ENCODE data around the gene OGFOD3.

The OGFOD3 gene

DNA sequence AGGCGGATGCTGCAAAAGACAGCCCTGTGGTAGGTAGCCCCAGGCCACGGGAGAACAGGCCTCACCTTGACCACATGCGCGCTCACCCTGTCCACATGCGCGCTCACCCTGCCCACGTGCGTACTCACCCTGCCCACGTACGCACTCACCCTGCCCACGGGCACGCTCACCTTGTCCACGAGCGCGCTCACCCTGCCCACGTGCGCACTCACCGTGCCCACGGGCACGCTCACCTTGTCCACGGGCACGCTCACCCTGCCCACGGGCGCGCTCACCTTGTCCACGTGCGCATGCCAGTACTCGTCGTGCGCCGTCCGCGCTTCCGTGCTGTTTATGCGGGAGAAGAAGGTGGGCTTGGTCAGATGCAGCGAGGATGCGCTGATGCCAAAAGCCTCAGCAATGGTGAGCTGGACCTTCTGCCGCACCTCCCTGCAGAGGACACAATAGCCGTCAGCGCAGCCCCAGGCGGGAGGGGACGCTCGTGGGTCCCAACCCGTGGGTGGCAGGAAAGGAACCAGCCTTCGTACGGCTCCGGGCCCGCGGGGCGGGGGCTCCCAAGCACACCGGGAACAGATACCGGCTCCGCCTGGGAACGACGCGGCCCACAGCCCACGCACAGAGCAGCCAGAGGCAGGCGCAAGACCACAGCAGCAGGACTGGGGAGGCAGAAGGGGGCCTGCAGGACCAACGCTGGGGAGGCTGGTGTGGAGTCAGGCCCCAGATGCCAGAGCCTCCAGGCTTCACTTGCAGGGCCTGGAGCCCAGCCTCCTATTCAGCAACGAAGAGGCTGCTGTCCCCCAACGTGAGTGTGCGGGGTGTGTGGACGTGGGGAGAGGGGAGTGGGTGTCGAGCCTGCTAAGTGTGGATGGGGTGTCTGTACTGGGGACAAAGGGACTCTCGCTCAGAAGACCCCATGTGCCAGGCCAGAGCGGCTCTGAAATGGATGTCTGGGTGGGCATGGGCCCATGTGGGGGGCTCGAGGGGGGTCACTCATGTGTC lies 14.4 kb downstream of the OGFOD3 start:
- DNase-seq = no peak

DNA sequence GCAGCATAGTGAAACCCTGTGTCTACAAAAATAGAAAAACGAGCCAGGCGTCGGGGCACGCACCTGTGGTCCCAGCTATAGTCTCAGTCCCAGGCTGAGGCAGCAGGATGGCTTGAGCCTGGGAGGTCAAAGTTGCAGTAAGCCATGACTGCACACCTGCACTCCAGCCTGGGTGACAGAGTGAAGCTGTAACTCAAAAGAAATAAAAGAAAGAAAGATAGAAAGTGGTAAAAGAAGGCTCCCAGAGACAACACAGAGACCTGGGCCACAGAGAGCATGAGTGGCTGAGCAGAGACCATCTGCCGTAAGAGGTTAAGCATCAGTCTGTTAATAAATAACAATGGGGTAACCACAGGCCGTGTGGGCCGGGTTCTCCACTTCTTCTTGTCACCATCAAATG lies 15.5 kb downstream of the OGFOD3 start:
- no peak for DNase-seq

DNA sequence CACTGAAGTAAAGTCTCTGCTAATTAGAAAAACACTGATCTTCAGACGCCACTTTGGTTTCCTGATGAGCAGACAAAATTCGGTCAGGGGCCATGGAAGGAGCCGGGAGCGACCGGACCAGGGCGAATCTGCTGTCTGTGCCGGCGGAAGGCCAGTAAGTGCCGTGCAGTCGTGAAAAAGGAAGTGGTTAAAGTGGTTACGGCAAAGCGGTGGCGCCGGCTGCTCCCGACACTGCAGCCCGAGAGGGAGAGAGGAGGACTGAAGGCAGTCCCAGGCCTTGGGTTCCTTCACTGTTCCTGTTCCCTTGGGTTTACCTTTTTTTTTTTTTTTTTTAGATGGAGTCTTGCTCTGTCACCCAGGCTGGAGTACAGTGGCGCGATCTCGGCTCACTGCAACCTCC lies 17.6 kb downstream of the OGFOD3 start:
- peak; percentile 28 for DNase-seq

DNA sequence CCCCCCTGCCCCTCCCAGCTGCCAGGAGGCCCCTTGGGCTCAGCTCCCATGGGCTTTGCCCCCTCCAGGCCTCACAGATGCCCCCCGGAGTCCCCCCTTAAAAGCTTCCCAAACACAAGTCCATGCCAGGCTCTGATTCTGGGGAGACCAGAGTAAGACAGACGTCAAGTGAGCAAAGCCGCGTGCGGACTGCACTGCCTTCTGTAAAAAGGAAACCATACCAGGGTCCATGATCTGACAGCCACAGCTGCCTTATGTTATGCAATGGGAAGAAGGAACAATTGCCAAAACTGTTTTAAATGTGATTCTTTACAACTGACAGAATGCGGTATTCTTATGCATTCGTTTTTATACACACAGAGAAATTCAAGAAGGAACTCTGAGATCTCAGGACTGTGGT lies 18.2 kb downstream of the OGFOD3 start:
- DNase-seq = no peak

DNA sequence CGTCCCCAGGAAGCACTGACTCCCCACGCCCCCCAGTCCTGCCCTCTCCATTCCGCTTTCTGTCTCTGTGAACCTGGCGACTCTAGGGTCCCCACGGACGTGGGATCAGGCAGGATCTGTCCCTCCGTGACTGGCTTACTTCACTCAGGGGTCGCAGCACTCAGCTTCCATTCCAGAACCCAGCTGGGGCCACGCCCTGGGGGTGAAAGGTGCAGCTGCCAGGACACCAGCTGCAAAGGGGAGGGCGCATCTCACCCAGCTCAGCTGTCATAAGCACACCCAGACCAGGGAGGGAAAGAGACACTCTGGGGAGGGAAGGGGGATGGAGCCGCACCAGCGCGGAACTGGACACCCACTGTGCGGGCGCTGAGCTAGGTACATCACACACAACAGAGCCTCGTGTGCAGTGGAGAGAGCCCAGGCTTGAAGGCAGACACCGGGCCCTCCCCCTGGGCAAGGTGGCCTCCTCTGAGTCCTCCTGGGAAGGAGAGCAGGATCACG lies 18.7 kb downstream of the OGFOD3 start:
- no peak for DNase-seq

DNA sequence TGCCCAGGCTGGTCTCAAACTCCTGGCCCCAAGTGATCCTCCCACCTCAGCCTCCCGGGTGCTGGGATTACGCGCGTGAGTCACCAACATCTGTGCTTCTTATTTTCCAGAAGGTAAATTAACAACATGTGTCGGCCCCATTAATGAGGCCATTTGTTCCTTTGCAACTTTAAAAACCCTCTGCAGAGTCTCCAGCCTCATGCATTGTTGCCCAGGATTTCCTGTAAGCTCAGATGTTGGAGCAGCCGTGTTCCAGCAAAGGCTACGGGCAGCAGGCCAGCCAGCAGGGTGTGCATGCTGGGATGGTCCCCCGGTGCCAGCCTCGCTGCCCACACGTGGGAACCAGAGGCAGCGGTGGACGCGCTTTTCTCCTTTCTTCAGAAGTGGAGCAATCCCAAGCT lies 19.3 kb downstream of the OGFOD3 start:
- DNase-seq = no peak

DNA sequence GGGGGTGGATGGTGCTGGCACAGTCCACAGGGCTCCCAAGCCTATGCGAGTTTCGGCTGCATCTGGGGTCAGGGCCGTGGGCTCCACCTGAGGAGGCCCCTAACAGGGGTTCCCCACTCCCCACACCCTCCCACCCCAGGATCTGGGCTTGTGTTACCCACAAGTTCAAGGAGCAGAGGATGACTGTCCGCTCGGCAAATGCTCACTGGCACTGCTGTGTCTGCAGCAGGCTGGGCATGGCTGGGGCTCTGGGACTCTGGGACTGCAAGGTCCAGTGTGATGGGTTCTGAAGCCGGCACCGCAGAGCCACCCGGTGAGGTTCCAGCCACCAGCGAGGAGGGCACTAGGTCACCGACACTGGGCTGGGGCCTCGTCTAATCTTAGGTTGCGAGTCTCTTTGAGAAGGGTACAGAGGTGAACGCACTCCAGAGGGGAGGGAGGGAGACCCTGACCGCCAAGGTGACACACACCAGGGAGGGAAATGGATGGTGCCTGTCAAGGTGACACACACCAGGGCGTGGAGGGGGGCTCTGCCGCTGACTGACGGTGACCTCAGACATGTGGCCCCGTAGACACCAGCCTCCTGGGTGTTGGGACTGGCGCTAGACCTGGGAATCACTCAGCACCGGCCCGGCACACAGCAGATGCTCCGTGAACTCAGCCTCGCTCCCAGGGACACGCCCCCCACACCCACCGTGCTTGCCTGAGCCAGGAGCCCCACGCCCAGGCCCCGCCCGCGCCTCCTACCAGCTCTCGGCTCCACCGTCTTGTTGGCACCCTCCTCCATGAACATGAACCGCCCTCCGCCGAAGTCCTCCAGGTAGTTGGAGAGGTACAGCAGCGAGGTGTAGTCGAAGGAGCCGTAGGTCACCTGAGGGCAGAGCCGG lies 20.7 kb downstream of the OGFOD3 start:
- no peak for DNase-seq

DNA sequence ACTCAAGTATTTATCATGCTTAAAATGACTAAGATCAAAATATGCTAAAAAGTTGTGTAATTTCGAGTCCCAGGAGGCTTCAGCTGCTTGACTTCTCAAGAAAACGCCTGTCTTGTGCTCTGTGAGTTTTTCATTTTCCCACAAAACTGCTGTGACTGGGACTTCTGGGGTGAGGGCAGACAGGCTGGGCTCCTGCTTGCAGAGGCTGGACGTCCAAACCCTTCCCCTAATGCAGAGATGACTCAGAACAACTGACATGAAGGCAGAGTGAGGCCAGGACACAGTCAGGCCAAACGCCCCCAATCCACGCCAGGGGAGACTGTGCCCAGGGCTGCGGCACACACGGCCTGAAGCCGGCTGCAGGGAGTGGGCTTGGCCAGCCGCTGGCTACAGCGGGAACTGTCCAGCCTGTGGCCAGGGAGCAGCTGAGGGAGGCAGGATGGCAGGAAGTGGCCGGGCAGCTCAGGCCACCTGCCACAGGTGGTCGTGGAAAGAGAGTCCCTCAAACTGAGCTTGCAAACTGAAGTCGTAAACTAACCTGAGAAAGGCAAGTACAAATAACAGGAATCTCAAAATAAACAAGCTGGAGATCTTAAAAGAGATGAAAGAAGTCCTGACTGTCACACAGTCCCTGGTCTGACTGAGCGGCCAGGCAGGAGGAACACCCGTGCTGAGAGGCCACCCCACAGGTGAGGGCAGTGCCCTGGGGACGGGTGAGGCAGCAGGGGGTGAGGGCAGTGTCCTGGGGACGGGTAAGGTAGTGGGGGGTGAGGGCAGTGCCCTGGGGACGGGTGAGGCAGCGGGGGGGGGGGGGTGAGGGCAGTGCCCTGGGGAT lies 21.6 kb downstream of the OGFOD3 start:
- DNase-seq = no peak

DNA sequence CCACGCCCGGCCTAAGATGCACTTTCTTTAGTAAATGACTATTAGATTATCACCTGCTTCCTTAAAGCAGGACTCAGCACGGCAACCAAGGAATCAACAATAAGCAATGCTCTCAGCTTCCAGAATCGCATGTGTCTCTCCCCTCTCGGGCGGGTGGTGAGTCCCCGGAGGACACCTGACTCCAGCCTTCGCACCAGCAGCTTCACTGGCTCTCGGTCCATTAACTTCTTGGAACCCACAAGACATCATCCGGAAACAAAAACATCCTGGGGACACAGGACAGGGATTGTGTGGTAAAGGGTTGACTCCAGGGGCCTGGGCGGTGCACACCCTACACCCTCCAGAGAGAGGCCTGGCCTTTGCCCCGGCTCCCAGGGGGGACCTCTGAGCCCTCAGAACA lies 24.1 kb downstream of the OGFOD3 start:
- DNase-seq = no peak

DNA sequence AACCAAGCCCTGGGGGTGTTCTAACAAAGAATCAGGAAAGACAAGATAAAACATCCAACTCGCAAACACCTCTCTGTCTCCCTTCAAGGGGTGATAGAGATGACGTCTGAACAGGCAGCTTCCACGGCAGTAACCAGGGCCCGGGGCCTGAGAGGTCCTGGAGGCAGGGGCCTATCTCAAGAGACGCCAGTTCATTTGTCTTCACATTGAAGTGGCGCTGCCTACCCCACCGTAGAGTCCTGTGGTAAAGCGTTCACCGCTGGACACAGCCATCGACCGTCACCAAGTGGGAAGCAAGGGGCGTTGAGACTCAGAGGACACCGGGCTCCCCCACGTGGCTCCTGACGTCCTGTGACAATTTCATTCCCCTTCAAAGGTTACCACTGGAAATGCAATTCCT lies 25.4 kb downstream of the OGFOD3 start:
- DNase-seq = no peak

DNA sequence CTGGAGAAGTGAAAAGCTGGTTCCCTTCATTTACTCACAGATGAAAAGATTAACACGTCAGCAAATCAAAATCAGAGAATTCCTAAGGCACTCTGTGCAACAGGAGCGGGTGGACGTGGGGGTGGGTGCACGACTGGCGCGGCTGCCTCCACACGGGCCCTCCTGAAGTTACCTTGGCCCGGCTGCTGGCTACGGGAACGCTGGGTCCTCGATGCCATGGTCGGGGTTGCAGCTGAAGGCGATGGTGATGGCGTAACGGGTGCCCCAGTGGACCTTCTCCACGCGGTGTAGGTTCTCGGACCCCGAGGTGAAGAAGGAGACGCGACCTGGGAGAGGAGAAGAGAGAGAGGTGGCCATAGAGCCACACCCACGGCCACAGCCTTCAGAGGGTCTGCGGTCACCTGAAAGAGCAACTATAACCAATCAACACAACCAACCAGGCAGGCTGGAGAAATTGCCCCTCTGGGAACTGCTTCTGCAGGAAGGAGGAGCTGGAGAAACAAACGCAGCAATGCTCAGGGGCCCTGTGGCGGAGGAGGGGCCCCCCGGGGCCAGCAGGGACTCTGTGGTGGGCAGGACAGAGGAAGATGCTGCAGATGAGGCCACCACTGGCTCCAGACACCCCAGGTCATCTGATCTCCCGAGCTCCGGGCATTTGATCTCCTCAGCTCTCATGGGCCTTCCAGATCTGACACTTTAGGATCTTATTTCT lies 26.0 kb downstream of the OGFOD3 start:
- DNase-seq = no peak

DNA sequence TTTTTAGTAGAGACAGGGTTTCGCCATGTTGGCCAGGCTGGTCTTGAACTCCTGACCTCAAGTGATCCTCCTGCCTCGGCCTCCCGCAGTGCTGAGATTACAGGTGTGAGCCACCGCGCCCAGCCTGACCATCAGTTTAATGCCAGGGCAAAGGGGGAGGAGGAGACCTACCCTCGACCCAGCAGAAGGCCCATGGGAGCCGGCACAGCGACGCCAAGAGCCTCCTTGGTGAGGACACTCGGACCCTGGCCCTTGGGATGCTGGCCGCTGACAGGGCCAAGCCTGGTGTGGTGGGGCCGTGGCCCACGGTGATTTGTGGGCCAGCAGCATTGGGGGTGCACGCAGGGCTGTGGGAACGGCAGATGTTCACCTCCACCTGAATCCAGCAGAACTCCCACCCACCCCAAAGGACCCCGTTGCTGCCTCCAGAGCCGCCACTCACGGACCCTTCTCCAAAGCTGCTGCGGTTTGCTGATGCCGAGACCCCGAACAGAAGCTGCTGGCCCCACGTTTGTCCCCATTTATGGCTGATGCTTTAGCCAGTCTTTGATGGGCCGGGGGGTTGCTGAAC lies 26.8 kb downstream of the OGFOD3 start:
- DNase-seq = no peak

DNA sequence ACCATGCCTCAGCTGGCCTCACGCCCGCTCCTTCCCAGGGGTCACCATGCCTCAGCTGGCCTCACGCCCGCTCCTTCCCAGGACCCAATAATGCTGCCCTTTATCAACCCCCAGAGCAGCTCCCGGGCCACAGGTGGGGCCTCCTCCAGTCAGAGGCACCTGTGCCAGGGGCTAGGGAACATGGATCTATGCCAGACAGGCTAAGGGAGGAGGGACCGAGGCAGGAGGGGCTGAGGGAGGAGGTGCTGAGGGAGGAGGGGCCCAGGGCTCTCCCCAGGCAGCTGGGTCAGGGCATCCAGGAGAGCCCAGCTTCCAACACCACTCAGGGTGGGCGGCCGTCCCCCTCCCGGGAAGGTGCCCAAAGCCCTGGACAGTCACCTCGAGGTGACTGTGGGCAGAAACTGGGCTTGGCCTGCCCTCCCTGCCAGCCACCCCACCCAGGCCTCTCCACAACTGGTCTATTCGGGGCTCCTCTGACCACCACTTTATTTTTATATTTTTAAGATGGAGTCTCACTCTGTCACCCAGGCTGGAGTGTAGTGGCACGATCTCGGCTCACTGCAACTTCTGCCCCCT lies 27.4 kb downstream of the OGFOD3 start:
- no peak for DNase-seq

DNA sequence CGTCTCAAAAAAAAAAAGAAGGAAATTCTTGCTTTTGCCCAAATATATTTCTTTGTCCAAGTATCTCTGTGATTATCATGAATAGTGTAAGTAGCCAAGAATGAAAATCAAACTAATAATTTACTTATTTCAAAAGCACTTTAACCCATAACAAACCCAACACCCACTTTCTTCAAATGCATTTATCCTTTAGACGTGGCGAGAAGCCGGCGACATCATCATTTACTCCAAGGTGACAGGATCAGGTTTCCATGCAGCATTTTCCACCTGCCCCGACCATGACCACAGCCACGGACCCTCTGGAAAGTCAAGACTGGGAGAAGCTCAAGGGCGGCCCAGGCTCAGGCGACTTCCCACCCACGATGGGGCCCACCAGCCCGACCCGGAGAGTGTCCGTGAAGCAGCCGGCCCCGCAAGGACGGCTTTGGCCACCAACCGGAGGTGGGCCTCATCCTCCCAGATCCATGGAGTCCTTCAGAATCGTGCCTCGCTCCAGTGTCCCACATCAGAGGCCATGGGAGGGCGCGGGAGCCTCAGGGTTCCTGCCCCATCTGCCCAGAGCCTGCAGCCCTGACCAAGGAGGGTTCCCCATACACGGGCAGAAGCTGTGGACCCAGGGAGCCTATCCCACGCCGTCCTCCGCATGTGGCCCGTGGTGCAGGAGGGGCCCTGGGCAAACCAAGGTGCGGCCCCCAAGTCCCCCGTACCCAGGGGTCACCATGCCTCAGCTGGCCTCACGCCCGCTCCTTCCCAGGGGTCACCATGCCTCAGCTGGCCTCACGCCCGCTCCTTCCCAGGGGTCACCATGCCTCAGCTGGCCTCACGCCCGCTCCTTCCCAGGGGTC lies 28.1 kb downstream of the OGFOD3 start:
- DNase-seq = no peak

DNA sequence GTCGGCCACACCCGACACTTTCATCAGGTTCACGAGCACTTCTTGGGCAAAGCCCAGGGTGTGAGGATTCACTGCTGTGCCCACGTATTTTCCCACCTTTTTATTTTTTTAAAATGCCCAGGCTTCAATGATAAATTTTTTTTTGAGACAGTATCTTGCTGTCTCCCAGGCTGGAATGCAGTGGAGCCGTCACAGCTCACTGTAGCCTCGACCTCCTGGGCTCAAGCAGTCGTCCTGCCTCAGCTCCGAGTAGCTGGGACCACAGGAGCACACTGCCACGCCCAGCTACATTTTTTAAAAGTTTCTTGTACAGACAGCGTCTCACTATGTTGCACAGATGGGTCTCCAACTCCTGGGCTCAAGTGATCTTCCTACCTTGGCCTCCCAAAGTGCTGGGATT lies 29.0 kb downstream of the OGFOD3 start:
- DNase-seq = no peak

DNA sequence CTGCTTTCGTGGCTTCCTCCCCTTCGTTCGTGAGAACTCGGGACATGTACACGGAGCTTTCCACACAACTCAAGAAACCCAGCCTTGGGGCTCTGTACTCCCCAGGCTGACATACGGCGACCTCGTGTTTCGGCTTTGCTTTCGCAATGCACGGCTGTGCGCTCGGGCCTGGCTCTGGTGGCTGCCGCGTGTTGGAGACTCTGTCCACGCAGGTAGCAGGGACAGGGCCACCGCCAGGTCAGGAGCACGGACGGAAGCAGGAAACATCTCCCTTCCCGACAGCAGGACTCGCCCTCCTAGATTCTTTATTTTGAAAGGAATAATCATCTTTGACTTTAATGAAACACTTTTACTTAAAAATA lies 29.5 kb downstream of the OGFOD3 start:
- DNase-seq = no peak

DNA sequence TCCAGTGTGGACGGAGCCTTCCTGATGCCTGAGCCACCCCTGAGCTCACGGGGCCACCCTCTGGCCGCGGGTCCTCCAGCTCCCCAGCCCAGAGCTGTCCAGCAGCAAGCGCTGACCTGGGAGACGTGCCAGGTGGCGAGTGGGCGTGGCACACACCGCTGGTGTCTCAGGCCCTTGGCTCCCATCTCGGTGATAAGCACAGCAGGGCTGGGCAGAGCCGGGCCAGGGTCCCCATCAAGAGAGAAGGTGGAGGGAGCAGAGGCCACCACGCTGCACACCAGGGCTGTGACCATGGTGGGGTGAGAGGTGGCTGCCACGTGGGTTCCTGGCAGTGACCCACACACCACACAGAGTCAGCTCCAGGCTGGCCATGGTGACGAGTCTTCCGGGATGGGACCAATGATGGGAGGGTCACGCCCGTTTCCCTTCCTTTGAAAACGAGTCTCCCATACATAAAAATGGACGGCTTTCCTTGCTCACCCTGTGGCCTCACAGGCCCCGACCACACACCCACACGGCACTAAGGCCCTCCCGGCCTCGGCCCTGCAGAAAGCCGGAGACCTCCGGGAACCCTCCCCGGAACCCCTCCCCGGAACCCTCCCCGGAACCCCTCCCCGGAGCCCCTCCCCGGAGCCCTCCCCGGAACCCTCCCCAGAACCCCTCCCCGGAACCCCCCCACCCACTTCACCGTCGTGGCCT lies 30.0 kb downstream of the OGFOD3 start:
- DNase-seq = no peak

DNA sequence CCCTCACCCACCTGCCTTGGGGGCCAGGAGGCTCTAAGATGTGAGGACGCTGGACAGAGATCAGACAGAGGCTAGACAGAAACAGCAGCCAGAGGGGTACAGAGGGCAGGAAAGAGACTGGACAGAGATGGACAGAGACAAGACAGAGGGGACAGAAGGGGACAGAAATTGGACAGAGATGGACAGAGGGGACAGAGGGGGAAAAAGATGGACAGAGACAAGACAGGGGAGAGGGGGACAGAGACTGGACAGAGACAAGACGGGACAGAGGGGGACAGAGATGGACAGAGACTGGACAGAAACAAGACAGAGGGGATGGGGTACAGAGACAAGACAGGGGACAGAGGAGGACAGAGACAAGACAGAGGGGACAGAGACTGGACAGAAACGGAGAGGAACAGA lies 30.7 kb downstream of the OGFOD3 start:
- no peak for DNase-seq

DNA sequence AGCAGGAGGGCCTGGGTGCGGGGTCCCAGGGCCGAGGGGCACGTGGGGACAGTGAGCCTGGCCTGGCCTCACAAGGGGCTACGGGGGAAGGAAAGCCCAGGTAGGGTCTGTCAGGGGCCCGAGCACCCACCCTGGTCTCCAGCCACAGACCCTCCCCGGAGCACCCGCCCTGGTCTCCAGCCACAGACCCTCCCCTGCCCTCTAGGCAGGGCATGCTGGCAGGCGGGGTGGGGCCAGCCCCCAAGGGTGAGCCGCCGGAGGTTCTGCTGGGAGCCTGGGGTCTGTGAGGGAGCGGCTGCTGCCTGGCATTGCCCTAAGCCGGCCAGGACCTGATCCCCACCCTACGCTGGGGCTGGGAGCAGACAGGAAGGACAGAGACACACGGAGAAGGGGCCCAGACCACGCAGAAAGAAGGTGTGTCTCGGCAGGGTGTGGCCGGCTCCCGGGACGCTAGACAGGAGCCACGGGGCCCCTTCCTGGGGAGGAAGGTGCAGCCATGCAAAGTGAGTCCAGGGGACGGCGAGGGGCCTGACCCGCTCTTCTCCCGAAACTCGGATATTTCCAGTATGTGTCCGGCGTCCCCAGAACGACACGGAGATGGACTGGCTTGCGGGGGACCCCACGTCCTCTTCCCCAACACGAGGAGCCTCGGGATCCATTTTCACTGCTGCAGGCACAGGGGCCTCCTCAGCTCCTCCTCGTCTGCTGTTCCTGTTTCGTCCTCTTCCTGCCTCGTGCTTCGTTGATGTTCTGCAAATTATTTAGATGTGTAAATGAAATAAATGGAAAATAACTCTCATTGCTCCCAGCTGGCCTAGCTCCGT lies 31.3 kb downstream of the OGFOD3 start:
- DNase-seq = no peak

All from activated naive CD4-positive, alpha-beta T cell treated with anti-CD3 and anti-CD28 coated beads, Interleukin-2, amount 50 U/mL, for 16 hours (primary cell).